Nephron (organoid): ENCODE data around the gene MALRD1.
A peak's percentile ranks its signal among the peaks of the same experiment; 100 is the strongest.

ENCODE experiments used
- H3K27ac Mint-ChIP-seq, 3 experiments: 2 replicates each; pipeline ENCODE4 v1.8.0; 2020; ENCODE audit warnings: mixed read lengths in 3 of 3, mild to moderate bottlenecking in 2 of 3, moderate library complexity in 1 of 3
- H3K27me3 Mint-ChIP-seq: 2 replicates; pipeline ENCODE4 v1.8.0; 2021; ENCODE audit warnings: low read depth, mild to moderate bottlenecking, moderate library complexity, mixed read lengths
- H3K36me3 Mint-ChIP-seq: 2 replicates; pipeline ENCODE4 v1.8.0; 2020; ENCODE audit warnings: low read depth, mixed read lengths
- H3K4me1 Mint-ChIP-seq: 2 replicates; pipeline ENCODE4 v1.8.0; 2020; ENCODE audit warnings: mixed read lengths
- H3K4me3 Mint-ChIP-seq, 3 experiments: 2 replicates each; pipeline ENCODE4 v1.8.0; 2020; ENCODE audit warnings: mild to moderate bottlenecking in 3 of 3, mixed read lengths in 3 of 3, moderate library complexity in 2 of 3
- H3K9me3 Mint-ChIP-seq: 2 replicates; pipeline ENCODE4 v1.8.0; 2020; ENCODE audit warnings: mixed read lengths
- CTCF ChIP-seq, 3 experiments: fragments of 200-600 bp; sonication (generic); IDR thresholded peaks; one replicate each; pipeline ENCODE4 v1.5.0; 2021; ENCODE audit warnings: antibody characterized with exemption in 3 of 3; ENCODE audit not compliant: unreplicated experiment in 3 of 3

The MALRD1 gene

GRCh38 chr10:19451356-19451755 lies 402.8 kb downstream of the MALRD1 start:
- H3K27me3 Mint-ChIP-seq, result no peaks in the 10 kb centered on the region
- no peak for TF ChIP-seq CTCF (IDR thresholded peaks at IDR 0.05; ENCODE audit: unreplicated experiment in 3 of 3)

GRCh38 chr10:19451937-19452336 lies 403.3 kb downstream of the MALRD1 start:
- Mint-ChIP-seq H3K36me3 (no peaks in the 10 kb centered on the region), H3K27ac (no peak overlapping the region), H3K4me1 (no peaks in the 10 kb centered on the region), H3K9me3 (no peaks in the 10 kb centered on the region), H3K27me3 (no peaks in the 10 kb centered on the region), H3K4me3 (no peak overlapping the region)
- no peak for TF ChIP-seq CTCF (IDR thresholded peaks at IDR 0.05; ENCODE audit: unreplicated experiment in 3 of 3)

More at GRCh38 chr10:19451356-19451755, 402.8 kb downstream of the MALRD1 start:
- Mint-ChIP-seq H3K4me3 (no peak overlapping the region), H3K4me1 (no peaks in the 10 kb centered on the region), H3K9me3 (no peaks in the 10 kb centered on the region), H3K27ac (no peak overlapping the region), H3K36me3 (no peaks in the 10 kb centered on the region)

- no peaks in the 10 kb centered on the region for H3K27me3 Mint-ChIP-seq
- no peak for TF ChIP-seq CTCF (IDR thresholded peaks at IDR 0.05; ENCODE audit: unreplicated experiment in 3 of 3)
- no peak overlapping the region for H3K27ac Mint-ChIP-seq
- no peaks in the 10 kb centered on the region for H3K9me3 Mint-ChIP-seq
- H3K36me3 Mint-ChIP-seq, result no peaks in the 10 kb centered on the region
- H3K4me1 Mint-ChIP-seq, result no peaks in the 10 kb centered on the region
- H3K4me3 Mint-ChIP-seq, result no peak overlapping the region
These were observed 405.4 kb downstream of the MALRD1 start for GRCh38 chr10:19453967-19454366.

GRCh38 chr10:19461588-19461987 lies 413.0 kb downstream of the MALRD1 start:
- no peaks in the 10 kb centered on the region for H3K36me3 Mint-ChIP-seq

GRCh38 chr10:19466709-19467108 lies 418.1 kb downstream of the MALRD1 start:
- Mint-ChIP-seq H3K4me1 (no peaks in the 10 kb centered on the region), H3K9me3 (peaks cover 3% of the 10 kb centered on the region), H3K27me3 (no peaks in the 10 kb centered on the region), H3K27ac (no peak overlapping the region), H3K36me3 (no peaks in the 10 kb centered on the region), H3K4me3 (no peak overlapping the region)
- TF ChIP-seq CTCF (IDR thresholded peaks at IDR 0.05; ENCODE audit: unreplicated experiment in 3 of 3), result no peak

More at GRCh38 chr10:19461588-19461987, 413.0 kb downstream of the MALRD1 start:
- Mint-ChIP-seq H3K4me1 (no peaks in the 10 kb centered on the region), H3K4me3 (no peak overlapping the region), H3K27ac (no peak overlapping the region), H3K27me3 (no peaks in the 10 kb centered on the region), H3K9me3 (no peaks in the 10 kb centered on the region)
- TF ChIP-seq CTCF (IDR thresholded peaks at IDR 0.05; ENCODE audit: unreplicated experiment in 3 of 3), result no peak

- TF ChIP-seq CTCF (IDR thresholded peaks at IDR 0.05; ENCODE audit: unreplicated experiment in 3 of 3), result no peak
- peaks cover 3% of the 10 kb centered on the region for H3K9me3 Mint-ChIP-seq
- no peak overlapping the region for H3K4me3 Mint-ChIP-seq
- H3K27ac Mint-ChIP-seq, result peak overlapping the region in 1 of 3 experiments; percentile 66
- no peaks in the 10 kb centered on the region for H3K27me3 Mint-ChIP-seq
- H3K36me3 Mint-ChIP-seq, result no peaks in the 10 kb centered on the region
- no peaks in the 10 kb centered on the region for H3K4me1 Mint-ChIP-seq
These were observed 419.8 kb downstream of the MALRD1 start for GRCh38 chr10:19468413-19468812.
